Activated T-cell treated with anti-CD3 and anti-CD28 coated beads for 1 hour (primary cell): ENCODE measurements around the gene MLXIPL.
"Not testable (repeated sequence)": the region's sequence is repeated elsewhere in the genome, so short reads cannot be mapped to it uniquely, and the experiment has no call there.

ENCODE experiments used
- DNase-seq: peaks from one replicate; pipeline ENCODE4 v3.0.0-alpha.2; 2020; ENCODE audit warnings: low read depth

Gene MLXIPL

DNA sequence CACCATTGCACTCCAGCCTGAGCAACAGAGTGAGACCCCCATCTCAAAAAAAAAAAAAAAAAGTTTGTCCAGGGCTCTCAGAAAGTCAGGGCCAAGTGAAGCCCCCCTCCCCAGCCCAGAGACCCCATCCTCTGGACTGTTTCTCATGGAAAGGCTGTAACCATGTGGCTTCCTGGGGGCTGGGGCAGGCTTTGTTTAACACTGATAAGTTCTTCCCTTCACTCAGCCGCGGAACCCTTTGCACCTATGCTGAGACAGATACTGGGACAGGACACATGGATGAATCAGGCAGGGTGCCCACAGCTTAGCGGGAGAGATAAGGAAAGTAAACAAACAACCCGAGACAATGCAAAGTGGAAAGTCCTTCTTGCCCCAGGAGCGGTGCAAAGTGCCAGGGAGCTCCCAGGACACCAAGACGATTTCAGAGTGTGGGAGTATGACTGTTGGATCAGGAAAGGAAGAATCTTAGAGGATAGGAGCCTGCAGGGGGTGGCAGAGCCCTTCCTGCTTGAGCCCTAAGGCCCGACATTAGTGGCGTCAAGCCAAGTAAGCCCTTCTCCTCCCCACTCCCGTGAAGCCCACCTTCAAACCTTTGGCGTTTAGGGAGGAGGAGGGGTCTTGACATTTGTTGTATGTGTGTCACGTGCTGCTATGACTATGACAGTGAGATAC lies 11.6 kb downstream of the MLXIPL start:
- DNase-seq = no peak

DNA sequence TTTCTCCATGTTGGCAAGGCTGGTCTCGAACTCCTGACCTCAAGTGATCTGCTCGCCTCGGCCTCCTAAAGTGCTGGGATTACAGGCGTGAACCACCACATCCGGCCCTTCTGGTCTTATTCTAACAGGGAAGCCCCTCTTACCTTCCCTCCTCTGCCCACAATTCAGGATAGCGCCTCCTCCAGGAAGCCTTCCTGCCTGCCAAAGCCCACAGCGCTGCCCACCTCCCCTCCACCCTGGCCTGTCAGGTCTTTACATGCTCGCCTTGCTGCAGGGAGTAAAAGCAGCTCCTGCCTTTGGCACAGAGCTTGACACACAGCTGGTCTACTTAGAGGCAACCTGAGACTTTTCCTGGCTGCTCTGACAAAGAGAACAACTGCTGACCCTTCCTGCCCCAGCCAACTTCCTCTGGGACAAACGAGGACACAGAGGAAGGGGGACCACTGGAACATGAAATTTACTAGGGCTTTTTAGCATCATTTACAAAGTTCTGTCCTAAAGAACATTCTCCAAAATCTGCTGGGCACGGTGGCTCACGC lies 13.2 kb downstream of the MLXIPL start:
- DNase-seq = no peak

DNA sequence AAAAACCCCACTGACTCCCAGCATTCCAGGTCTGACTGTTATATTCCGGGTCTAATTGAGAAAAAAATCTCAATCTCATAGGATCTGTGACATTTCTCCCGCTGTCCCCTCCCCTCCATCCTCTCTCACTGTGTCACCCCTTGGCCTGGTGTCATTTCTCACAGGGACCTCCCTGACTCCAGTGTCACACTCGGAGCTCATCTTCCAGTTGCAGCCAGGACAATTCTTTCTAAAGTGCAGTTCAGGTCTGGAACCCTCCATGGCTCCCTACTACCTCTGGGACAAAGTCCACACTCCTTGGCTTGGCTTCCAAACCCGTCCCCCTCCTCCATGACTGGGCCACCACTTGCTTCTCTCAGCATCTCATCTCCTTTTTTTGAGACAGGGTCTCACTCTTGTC lies 14.2 kb downstream of the MLXIPL start:
- DNase-seq = no peak

DNA sequence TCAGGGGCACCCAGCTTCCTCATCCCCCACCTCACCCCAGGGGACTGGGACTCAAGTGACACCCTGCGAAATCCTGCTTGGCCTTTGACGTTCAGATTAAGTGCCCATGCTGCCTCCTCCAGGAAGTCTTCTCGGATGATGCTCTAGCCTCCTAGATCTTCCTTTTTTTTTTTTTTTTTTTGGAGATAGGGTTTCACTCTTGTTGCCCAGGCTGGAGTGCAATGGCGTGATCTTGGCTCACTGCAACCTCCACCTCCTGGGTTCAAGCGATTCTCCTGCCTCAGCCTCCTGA lies 16.7 kb downstream of the MLXIPL start:
- DNase-seq = not testable (repeated sequence)

DNA sequence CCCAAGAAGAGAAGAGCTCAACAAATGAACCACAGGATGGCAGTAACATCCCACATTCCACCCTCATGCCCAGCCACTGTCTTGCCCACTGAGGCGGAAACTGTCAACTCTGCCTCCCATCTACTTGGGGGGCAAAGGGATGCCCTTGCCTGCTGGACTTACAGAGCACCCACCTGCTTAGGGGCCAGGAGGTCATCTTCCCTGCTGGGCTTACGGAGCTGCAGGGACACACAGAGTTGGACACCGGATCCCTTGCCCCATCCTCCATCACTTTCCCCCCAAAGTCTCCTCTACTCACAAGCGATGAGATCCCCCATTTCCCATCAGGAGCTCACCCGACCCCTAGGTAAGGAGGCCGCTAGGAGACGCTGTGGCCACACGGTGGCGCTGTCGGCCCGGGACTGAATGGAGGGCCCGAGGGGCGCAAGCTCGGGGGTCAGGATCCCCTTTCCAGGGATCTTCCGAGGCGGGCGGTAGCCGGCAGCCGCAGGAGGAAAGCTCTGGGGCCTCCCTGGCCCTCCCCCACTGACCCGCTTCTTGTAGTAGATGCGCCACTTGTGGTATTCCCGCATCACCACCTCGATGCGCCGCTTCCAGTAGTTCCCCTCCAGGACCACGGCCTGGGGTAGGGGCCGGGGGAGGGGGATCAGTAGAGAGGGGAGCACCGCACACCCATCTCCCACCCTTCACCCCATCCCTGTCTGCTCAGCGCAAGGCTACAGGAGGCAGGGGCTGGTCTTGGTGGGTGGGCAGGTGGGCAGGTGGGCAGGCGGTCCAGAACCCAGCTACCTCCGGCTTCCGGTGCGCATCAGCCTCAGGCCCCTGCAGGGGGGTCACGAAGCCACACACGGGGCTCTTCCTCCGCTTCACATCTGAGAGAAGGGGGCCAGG lies 17.3 kb downstream of the MLXIPL start:
- peak; percentile 74 for DNase-seq

DNA sequence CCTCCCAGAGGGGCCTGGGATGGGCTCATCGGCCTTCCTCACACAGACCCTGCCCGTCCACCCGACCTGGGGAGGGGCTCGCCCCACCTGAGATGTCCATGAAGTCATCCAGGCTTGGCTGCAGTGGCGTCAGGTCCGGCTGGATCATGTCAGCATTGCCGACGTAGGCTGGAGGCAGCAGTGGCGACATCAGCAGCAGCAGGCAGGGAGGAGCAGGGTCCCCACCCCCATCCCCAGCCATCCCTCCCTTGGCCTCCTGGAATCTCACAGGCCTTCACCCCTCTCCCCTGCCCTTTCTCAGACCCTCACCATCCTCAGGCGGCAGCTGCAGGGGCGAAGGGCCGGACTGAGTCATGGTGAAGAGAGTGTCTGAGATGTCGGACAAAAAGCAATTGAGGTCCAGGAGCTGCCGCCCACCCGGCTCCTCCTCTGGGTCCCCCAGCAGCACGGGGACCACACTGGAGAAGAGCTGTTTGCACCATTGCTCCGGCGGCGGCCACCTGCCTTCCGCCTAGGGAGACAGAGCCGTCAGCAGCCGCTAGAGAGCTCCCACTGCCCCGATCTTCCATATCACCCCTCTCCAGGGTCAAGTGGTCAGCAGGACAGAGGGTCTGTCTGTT lies 18.6 kb downstream of the MLXIPL start:
- no peak for DNase-seq

DNA sequence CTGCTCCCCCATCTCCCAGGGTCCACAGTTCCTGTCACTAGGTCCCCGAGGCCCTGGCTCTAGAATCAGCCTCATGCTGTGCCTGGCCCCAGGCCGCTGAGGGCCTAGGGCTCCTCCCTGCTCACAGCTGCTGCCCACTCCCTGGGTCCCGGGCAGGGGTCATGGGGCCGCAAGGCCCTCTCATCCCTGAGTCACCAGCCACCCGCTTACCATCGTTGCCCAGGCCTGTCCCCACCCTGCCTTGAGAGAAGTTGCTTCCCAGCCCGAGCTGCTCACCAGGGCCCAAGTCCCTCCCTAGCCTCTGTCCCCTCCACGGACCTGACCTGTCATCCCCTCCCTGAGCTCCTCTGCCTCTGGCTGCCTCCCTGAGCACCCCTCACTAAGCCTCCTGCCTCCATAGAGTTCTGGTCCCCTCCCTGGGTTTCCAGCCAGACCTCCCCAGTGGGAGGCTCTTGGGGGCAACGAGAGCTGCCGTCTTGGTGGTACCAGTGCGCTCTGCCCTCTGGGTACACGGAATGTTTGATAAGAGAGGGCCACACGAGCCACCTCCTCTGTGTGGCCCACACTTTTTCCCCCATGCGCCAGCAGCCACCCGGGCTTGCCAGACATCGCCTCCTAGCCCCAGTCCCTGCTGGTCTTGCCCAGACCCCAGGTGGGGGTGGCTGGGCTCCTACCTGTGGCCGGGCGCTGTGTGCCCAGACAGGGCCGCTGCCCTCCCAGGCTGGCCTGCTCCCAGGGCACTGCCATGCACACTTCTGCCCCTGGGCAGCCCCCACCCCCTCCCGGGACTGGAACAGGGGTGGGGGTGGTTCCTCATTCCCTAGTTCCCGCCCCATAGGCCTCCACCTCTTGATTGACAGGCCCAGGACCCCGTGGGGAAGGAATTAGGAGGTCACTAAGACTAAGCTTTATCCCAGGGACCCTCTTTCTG lies 21.3 kb downstream of the MLXIPL start:
- DNase-seq = no peak

DNA sequence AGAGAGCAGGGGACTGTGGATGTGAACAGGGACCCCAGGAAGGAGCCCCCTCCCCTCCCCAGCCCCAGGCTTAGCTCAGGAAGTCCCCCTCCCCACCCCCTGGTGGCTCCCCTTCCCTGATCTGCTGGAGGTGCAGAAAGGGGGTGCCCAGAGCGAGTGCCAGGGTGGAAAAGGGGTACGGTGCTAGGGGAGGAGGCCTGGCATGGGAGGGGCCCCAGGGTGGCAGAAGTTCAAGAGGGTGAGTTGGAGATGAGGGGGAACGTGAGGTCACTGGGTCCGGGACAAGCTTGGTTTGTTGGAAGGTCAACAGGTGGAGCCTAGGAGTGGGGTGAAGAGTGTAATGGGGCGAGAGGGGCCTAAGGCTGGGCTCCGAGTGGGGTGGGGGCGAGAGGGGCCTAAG lies 24.4 kb downstream of the MLXIPL start:
- no peak for DNase-seq

DNA sequence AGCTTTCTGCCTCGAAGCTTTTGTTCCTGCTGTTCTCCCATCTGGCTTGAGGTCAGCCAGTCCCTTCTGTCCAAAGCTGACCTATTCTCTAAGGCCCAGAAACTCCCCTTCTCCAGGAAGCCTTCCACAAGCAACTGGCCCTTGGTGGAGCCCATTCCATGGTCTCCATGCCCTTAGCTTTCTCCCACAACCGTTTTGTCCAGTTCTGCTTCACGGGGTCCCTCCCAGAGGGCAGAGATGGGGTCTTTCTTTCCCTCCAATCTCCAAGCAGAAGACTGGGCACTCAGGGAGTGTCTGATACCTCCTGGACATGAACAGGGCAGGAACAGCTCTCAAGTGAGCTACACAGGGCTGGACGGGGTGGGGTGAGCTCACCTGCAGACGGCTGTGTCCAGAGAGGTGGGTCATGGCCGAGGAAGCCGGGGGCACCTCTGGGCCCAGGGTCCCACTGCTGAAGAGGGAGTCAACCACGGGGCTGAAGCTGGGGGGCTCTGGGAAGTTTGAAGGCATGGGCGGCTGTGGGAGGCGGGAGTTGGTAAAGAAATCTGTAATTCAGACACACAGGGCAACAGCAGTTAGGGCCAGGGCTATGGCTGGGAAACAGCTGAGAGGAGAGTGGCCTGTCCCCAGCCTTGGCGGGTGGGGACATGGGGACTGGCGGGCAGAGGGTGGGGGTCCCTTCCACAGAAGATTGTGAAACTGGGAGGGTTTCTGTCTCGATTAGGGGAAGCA lies 25.0 kb downstream of the MLXIPL start:
- no peak for DNase-seq

DNA sequence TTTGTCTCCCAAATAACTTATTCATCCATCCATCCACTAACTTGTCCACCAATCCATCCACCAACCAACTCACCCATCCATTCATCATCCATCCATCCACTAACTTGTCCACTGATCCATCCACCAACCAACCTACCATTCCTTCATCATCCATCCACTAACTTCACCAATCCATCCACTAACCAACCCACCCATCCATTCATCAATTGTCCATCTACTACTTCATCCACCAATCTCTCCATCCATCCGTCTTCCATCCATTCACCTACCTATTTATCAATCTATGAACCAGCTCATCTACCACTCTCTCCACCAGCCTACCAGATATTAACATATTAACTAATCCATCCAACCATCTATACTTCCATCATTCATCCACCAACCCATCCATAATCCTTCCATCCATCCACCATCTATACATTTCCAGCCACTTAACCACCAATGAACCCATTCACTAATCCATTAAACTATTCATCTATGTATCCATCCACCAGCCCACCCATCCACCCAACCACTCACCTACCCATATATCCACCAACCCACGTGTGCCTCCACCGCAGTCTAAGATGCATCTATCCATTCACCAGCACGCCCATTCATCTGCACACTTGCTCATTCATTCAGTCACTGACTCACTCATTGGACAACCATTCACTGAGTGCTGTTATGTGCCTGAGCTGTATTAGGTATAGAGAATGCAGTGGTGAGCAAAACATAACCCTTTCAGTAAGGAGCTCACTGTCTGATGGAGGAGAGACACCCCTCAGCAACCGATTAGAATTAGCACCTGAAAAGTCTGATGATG lies 26.1 kb downstream of the MLXIPL start:
- no peak for DNase-seq

DNA sequence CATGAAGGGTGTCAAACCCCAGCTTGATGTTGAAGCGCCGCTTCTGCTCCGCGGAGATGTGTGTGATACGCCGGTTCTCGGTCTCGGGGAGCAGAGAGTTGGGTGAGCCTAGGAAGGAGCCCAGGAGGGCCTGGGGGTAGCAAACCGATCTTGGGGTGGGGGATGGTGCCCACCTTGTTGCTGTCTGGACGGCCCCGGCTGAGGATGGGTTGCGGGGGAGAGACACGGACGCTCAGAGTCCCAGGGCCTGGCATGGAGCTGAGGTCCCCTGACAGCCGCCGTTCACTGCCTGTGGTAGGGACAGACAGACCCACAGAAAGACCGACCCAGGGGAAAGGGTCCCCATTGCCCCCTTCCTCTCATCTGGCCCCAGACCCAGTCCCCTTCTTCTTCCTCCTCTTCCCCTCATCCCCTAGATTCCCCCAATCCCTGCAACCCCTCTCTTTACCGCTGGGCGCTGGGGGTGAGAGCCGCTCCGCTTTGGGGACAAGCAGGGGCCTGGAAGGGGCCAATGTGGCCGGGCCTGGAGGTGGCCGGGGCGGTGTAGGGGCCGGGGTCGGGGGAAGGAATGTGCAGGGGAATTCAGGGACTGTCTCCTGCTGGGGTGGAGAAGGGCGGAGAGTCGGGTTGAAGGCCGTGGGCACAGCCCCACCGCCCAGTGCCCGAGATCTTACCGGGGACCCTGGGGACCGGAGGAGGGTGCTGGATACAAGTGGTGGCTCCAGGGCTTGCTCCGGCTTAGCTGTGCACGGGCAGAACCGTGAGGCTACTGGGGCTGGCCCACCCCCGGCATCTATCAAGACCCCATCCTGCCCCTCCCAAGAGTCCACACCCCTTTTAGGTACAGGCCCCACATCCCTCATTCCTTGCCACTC lies 27.9 kb downstream of the MLXIPL start:
- DNase-seq = no peak

DNA sequence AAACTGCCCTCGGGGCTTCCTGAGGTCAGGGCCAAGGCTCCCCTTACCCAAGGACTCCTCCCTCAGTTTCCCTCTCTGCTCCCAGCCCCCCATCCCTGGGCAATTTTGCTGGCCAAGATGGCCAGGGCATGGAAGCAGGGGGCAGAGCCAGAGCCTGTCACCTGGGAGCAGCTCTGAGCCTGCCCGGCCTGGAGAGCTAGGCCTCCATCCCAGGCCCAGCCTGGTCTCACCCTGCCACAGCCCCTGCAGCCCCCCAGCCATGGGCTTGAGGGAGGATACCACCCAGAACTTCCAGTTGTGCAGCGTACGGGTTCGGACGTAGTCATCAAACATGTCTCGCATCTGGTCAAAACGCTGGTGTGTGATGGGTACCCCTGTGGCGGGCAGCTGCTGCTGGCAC lies 29.0 kb downstream of the MLXIPL start:
- DNase-seq = no peak

DNA sequence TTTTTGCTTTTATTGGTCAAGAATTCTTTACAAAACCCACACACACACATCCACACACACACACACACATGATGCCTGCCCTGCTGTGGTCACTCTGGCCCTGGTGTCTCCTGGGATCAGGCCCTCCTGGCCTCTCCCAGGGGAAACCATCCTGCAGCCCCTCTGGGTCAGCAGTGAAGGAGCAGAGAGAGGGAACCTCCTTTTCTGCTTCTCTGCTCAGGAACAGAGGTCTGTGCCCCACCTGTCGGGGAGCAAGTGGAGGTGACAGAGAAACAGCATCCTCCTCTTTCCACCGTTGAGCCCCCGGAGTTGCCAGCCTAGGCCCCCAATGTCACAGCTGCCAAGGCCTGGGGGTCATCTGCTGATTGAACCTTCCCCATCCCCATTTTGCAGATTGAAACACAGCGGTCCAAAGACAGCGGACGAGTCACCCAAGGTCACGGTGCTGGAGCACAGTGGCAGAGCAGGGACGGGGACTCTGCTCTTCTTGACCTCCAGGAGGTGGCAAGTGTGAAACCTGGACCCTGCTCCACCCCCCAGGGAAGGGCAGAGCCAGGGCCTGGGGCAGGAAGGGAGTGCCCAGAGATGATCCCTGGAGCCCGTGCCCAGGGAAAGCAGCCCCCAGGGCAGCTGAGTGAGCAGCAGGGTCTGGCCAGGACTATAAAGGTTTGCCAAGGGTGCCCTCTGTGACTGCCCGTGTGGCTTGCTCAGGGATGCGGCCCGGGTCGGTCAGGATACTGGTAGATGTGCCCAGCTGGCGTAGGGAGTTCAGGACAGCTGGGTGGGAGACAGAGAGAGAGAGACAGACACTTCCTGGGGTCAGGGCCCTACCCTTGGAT lies 30.9 kb downstream of the MLXIPL start:
- DNase-seq = no peak

DNA sequence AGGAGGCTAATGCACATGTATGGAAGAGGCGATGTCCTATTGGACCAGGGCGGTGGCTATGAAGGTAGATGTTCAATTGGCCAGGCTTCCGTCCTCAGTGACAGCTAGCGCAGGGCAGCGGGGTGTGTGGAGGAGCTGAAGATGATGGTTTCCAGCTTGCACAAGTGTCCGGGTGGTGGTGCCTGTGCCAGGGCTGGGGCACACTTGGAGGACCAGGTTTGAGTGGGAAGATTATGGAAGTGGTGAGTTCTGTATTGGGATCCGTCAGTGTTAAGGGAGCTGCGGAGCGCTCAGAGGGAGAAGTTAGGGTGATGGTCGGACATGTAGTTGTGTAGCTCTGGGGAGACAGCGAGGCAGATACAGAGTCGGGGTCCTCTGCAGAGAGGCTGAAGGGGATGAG lies 37.4 kb downstream of the MLXIPL start:
- no peak for DNase-seq

DNA sequence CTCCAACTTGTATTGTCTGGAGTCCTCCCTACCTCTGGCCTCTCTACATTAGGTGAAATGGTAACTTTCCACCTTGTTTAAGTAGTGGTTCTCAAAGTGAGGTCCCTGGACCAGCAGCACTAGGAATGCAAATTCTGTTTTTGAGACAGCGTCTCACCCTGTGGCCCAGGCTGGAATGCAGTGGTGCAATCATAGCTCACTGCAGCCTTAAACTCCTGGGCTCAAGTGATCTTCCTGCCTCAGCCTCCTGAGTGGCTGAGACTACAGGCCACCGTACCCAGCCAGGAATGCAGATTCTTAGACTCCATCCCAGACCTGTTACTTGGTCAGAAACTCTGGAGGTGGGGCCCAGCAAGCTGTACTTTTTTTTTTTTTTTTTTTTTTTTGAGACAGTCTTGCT lies 39.1 kb downstream of the MLXIPL start:
- no peak for DNase-seq

DNA sequence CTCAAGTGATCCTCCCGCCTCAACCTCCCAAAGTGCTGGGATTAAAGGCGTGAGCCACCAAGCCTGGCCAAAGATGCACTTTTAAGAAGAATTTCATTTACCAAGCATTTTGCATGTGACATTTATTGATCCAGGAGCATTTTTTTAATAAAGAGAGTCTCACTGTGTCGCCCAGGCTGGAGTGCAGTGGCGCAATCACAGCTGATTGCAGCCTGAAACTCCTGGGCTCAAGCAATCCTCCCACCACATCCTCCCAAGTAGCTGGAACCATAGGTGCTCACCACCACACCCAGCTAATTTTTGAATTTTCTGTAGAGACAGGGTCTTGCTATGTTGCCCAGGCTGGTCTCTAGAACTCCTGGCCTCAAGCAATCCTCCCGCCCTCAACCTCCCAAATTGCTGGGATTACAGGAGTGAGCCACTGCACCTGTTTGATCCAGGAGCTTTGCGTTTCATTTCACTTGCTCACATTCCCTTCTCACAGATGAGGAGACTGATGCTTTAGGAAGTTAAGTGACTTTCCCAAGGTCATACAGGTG lies 41.6 kb downstream of the MLXIPL start:
- DNase-seq = no peak

DNA sequence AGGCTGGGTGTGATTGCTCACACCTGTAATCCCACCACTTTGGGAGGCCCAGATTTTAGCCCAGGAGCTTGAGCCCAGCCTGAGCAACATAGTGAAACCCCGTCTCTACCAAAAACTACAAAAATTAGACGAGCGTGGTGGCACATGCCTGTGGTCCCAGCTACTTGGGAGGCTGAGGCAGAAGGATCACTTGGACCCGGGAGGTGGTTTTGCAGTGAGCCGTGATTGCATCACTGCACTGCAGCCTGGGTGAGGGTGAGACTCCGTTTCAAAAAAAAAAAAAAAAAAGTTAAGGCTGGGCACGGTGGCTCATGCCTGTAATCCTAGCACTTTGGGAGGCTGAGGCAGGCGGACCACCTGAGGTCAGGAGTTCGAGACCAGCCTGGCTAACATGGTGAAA lies 43.3 kb downstream of the MLXIPL start:
- not testable (repeated sequence) for DNase-seq
